HepG2 (cell line): Measurements from ENCODE around the gene NUDT13. TPM values are rescaled to one million over a fixed set of nuclear protein-coding genes. Genes with fewer than 3 reads are reported as not detected.

Experiments used
- CEBPG ChIP-seq: IDR thresholded peaks from 2 replicates; pipeline ENCODE4 v1.6.1; 2016
- FOXC1 ChIP-seq: sonication (generic); formaldehyde crosslinking; IDR thresholded peaks from 2 replicates; pipeline ENCODE4 v1.8.0; 2022; ENCODE audit warnings: mild to moderate bottlenecking, missing genetic modification reagents, borderline replicate concordance
- JUNB ChIP-seq: sonication (generic); formaldehyde crosslinking; IDR thresholded peaks from 2 replicates; pipeline ENCODE4 v1.8.0; 2022; ENCODE audit warnings: missing genetic modification reagents, mild to moderate bottlenecking, borderline replicate concordance
- NFIB ChIP-seq: sonication (generic); formaldehyde crosslinking; IDR thresholded peaks from 2 replicates; pipeline ENCODE4 v1.9.0; 2021; ENCODE audit warnings: missing genetic modification reagents, mild to moderate bottlenecking, borderline replicate concordance
- NRL ChIP-seq: sonication (generic); formaldehyde crosslinking; IDR thresholded peaks from 2 replicates; pipeline ENCODE4 v1.5.0; 2020; ENCODE audit warnings: missing genetic modification reagents, mild to moderate bottlenecking, moderate library complexity, borderline replicate concordance
- PHF21A ChIP-seq: sonication (generic); formaldehyde crosslinking; IDR thresholded peaks from 2 replicates; pipeline ENCODE4 v1.5.0; 2020; ENCODE audit warnings: mild to moderate bottlenecking, missing genetic modification reagents
- RORA ChIP-seq: sonication (generic); formaldehyde crosslinking; IDR thresholded peaks from 2 replicates; pipeline ENCODE4 v1.5.0; 2020; ENCODE audit warnings: mild to moderate bottlenecking, missing genetic modification reagents, moderate library complexity
- SETDB1 ChIP-seq: sonication (generic); formaldehyde crosslinking; IDR thresholded peaks from 2 replicates; pipeline ENCODE4 v1.5.1; 2020; ENCODE audit warnings: missing genetic modification reagents, mild to moderate bottlenecking, borderline replicate concordance
- U2AF1 ChIP-seq: fragments of 200-400 bp; formaldehyde crosslinking; optimal IDR thresholded peaks from 2 replicates; pipeline ENCODE3; 2017; ENCODE audit warnings: mild to moderate bottlenecking, low read depth, low read length
- ZBTB8A ChIP-seq: sonication (generic); formaldehyde crosslinking; IDR thresholded peaks from 2 replicates; pipeline ENCODE4 v1.4.0; 2020; ENCODE audit warnings: mild to moderate bottlenecking, low read depth, missing genetic modification reagents, borderline replicate concordance
- ZFP37 ChIP-seq: sonication (generic); formaldehyde crosslinking; IDR thresholded peaks from 2 replicates; pipeline ENCODE4 v1.4.0; 2020; ENCODE audit warnings: missing genetic modification reagents, borderline replicate concordance
- ZFX ChIP-seq: sonication (generic); formaldehyde crosslinking; IDR thresholded peaks from 2 replicates; pipeline ENCODE4 v1.4.0; 2020; ENCODE audit warnings: mild to moderate bottlenecking, low read depth, missing genetic modification reagents, moderate library complexity
- ZNF563 ChIP-seq: sonication (generic); formaldehyde crosslinking; IDR thresholded peaks from 2 replicates; pipeline ENCODE4 v1.8.0; 2022; ENCODE audit warnings: mild to moderate bottlenecking, moderate library complexity, missing genetic modification reagents
- ZNF678 ChIP-seq: sonication (generic); formaldehyde crosslinking; IDR thresholded peaks from 2 replicates; pipeline ENCODE4 v1.4.0; 2020; ENCODE audit warnings: mild to moderate bottlenecking, missing genetic modification reagents
- ZNF761 ChIP-seq: sonication (generic); formaldehyde crosslinking; conservative IDR thresholded peaks from 2 replicates; pipeline ENCODE4 v1.4.0; 2020; ENCODE audit warnings: mild to moderate bottlenecking, missing genetic modification reagents
- polyA plus RNA-seq, 8 experiments: library from polyadenylated mRNA; depleted of rRNA in 3 of 8; stranded (reverse) in 7 of 8; unstranded in 1 of 8; fragments of >200 nt; fragmentation: Illumina TruSeq in 4 of 8; extraction: Trizol in 4 of 8; gene quantifications; 2 replicates each; pipeline versions ENCODE4 v1.2.1 to v1.2.3, GENCODE V29; 2011 to 2016; ENCODE audit warnings: low read depth in 4 of 8, missing spikeins in 1 of 8, mixed read lengths in 1 of 8; ENCODE audit not compliant: insufficient read depth in 1 of 8
- total RNA-seq, 5 experiments: library from RNA; depleted of rRNA; stranded (reverse); fragments of >200 nt; fragmentation: Illumina TruSeq; extraction: Trizol; gene quantifications; 2 replicates each; pipeline ENCODE4 v1.2.3, GENCODE V29; 2016; ENCODE audit warnings: low read depth in 1 of 5
- TF ChIP-seq, protein P1 (sequence below): sonication (generic); formaldehyde crosslinking; IDR thresholded peaks from 2 replicates; pipeline ENCODE4 v1.8.1; 2023; ENCODE audit warnings: mild to moderate bottlenecking, moderate library complexity, missing genetic modification reagents
- TF ChIP-seq, protein P2 (sequence below): sonication (generic); formaldehyde crosslinking; IDR thresholded peaks from 2 replicates; pipeline ENCODE4 v1.4.0; 2020; ENCODE audit warnings: missing genetic modification reagents
- TF ChIP-seq, protein P3 (sequence below): sonication (generic); formaldehyde crosslinking; IDR thresholded peaks from 2 replicates; pipeline ENCODE4 v1.4.0; 2020; ENCODE audit warnings: mild to moderate bottlenecking, missing genetic modification reagents

Gene NUDT13
- total and polyA plus RNA-seq, 2 of the 13 experiments (the other 11 are each of a cell fraction or from before 2014, with no cell fraction given) = 4.2 to 6.5 TPM

DNA sequence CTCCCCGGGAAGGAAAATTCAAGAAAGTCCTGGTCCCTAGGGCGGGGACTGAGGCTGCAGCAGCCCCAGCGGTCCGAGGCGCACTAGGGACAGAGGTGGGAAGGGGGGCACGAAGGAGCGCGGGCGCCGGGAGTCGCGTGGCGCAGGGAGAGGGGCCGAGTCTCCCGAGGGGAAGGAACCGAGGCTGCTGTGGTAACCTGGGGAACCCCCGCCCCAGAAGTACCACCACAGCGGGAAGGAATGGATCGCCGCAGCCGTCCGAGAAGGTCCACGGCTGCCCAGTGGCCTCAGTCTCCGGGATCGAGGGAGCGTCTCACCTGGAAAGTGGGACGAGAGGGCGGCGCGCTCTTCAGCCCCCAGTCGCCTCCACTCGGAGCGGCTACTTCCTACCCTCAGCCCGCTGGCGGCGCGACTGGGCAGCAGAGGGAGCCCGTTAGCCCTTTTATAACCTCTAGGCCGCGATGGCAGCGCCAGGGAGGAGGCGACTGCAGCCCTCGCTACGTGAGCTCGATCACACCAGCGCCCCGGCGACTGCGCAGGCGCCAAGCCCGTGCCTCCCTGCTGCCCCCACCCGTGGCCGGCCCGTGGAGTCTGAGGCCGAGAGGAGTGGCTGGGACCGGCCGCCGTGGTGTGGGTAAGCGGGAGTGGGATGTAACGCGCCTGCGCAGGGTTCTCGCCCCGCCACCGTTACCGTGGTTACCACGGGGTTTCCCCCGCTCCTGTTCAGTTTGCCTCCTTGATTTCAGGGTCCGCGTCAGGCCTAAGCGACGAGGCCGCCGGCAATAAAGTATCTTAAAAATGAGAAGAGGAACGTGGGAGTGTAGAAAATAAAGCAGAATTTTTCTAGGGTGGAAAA lies 13.6 kb upstream of the NUDT13 start, which contains the start of gene P4HA1 (continued):
- TF ChIP-seq U2AF1 (peak; percentile 51), FOXC1 (CRISPR knock-in tag) (peak; percentile 72; the same call in 1 of the 2 replicates), NFIB (CRISPR knock-in tag) (no peak), ZBTB8A (CRISPR knock-in tag) (no peak), ZFP37 (CRISPR knock-in tag) (0 out of 2 replicates have a peak, but pooled peaks have one; percentile 25), RORA (CRISPR knock-in tag) (no peak), SETDB1 (CRISPR knock-in tag) (no peak), ZNF678 (CRISPR knock-in tag) (no peak), NRL (CRISPR knock-in tag) (peak; percentile 73; the same call in 1 of the 2 replicates), ZFX (CRISPR knock-in tag) (peak; percentile 98), CEBPG (CRISPR knock-in tag) (no peak), ZNF563 (peak; percentile 86), ZNF761 (CRISPR knock-in tag) (peak; percentile 71), PHF21A (CRISPR knock-in tag) (peak; percentile 92), JUNB (CRISPR knock-in tag) (no peak; the same call in 1 of the 2 replicates)
- TF ChIP-seq, protein P1, sequence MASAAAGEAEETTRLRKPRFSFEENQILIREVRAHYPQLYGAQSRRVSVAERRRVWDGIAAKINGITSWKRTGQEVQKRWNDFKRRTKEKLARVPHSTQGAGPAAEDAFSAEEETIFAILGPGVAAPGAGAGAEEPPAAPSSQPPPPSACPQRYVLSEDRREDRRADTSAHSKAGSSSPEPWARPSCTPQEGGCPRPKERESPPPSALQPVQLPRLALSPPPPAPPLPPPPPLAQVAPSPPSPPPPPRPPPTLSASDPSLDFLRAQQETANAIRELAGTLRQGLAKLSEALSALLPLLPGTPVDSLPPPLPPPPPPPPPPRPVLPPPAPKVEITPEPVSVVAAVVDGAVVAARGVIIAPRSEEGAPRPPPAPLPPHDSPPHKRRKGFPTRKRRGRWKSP (CRISPR knock-in tag) = no peak; the same call in 1 of the 2 replicates
- TF ChIP-seq, protein P2, sequence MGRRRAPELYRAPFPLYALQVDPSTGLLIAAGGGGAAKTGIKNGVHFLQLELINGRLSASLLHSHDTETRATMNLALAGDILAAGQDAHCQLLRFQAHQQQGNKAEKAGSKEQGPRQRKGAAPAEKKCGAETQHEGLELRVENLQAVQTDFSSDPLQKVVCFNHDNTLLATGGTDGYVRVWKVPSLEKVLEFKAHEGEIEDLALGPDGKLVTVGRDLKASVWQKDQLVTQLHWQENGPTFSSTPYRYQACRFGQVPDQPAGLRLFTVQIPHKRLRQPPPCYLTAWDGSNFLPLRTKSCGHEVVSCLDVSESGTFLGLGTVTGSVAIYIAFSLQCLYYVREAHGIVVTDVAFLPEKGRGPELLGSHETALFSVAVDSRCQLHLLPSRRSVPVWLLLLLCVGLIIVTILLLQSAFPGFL (CRISPR knock-in tag) = 0 out of 2 replicates have a peak, but pooled peaks have one; percentile 19
- TF ChIP-seq, protein P3, sequence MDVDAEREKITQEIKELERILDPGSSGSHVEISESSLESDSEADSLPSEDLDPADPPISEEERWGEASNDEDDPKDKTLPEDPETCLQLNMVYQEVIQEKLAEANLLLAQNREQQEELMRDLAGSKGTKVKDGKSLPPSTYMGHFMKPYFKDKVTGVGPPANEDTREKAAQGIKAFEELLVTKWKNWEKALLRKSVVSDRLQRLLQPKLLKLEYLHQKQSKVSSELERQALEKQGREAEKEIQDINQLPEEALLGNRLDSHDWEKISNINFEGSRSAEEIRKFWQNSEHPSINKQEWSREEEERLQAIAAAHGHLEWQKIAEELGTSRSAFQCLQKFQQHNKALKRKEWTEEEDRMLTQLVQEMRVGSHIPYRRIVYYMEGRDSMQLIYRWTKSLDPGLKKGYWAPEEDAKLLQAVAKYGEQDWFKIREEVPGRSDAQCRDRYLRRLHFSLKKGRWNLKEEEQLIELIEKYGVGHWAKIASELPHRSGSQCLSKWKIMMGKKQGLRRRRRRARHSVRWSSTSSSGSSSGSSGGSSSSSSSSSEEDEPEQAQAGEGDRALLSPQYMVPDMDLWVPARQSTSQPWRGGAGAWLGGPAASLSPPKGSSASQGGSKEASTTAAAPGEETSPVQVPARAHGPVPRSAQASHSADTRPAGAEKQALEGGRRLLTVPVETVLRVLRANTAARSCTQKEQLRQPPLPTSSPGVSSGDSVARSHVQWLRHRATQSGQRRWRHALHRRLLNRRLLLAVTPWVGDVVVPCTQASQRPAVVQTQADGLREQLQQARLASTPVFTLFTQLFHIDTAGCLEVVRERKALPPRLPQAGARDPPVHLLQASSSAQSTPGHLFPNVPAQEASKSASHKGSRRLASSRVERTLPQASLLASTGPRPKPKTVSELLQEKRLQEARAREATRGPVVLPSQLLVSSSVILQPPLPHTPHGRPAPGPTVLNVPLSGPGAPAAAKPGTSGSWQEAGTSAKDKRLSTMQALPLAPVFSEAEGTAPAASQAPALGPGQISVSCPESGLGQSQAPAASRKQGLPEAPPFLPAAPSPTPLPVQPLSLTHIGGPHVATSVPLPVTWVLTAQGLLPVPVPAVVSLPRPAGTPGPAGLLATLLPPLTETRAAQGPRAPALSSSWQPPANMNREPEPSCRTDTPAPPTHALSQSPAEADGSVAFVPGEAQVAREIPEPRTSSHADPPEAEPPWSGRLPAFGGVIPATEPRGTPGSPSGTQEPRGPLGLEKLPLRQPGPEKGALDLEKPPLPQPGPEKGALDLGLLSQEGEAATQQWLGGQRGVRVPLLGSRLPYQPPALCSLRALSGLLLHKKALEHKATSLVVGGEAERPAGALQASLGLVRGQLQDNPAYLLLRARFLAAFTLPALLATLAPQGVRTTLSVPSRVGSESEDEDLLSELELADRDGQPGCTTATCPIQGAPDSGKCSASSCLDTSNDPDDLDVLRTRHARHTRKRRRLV = peak; percentile 77; the same call in 1 of the 2 replicates
